ENCODE measurements around the gene OGFR. TPM values are rescaled to one million over a fixed set of nuclear protein-coding genes. Genes with fewer than 3 reads are reported as not detected.

Gene OGFR
- total RNA-seq, 1 experiment from 2014 or later: 78.9 TPM

DNA sequence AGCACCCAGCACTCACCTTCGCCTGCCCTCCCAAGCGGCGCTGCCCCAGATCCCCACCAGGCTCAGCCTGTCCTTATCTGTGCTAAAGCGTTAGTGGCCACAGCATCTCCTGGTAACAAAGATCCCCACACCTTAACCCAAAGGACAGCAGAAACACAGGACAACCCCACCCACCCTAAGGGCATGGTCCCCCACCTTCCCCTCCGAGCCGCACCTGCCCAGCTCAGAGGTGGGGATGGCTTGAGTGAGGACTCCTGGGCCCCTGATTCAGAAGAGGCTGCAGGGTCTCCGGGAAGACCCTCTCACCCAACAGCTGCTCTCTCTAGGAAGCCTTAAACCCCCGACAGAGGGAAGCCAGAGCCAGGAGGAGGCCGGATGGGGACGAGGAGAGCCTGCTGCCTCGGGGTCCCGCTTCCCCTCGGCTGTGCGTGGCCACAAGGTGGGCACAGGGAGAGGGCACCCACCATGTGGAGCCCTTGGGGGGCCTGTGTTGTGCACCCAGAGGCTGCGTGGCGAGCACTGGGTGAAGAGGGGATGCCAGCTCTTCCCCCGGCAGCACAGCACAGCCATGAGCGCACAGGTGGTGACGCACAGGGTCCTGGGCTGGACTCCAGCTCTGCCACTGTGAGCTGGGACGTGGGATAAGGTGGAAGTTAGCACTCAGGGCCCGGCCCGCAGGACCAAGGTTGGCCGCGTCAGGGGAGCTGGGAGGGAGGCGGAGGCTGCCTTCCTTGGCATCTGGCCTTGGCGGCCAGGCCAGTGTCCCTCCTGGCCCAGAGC lies 40.3 kb upstream of the OGFR start:
- H3K9me2 ChIP-seq (replicated peaks; ENCODE audit: low read length): no peaks in the 10 kb centered on the region
- no peaks in the 10 kb centered on the region for H3K79me2 ChIP-seq (ENCODE audit: low read length)
- POLR2A ChIA-PET (ENCODE audit: unreplicated experiment): no interaction called here
- no peak overlapping the region for H3K4me2 ChIP-seq (ENCODE audit: low read length)
- no peaks in the 10 kb centered on the region for H3F3A ChIP-seq (ENCODE audit: low read length, unreplicated experiment)
- H3K9ac ChIP-seq (ENCODE audit: low read length): no peak overlapping the region
- no peaks in the 10 kb centered on the region for H3K9me3 ChIP-seq (ENCODE audit: low read length)
- no peak overlapping the region for H3K27ac ChIP-seq (ENCODE audit: low read length)
- TF ChIP-seq EZH2phosphoT487 (IDR thresholded peaks at IDR 0.05; ENCODE audit: borderline replicate concordance, low read length) (no peak), EZH2 (IDR thresholded peaks at IDR 0.05; ENCODE audit: low read length, unreplicated experiment) (no peak)
- TF ChIP-seq, protein P1, sequence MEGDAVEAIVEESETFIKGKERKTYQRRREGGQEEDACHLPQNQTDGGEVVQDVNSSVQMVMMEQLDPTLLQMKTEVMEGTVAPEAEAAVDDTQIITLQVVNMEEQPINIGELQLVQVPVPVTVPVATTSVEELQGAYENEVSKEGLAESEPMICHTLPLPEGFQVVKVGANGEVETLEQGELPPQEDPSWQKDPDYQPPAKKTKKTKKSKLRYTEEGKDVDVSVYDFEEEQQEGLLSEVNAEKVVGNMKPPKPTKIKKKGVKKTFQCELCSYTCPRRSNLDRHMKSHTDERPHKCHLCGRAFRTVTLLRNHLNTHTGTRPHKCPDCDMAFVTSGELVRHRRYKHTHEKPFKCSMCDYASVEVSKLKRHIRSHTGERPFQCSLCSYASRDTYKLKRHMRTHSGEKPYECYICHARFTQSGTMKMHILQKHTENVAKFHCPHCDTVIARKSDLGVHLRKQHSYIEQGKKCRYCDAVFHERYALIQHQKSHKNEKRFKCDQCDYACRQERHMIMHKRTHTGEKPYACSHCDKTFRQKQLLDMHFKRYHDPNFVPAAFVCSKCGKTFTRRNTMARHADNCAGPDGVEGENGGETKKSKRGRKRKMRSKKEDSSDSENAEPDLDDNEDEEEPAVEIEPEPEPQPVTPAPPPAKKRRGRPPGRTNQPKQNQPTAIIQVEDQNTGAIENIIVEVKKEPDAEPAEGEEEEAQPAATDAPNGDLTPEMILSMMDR (conservative IDR thresholded peaks at IDR 0.05; ENCODE audit: low read depth, low read length): no peak
- DNase-seq (no peak), ATAC-seq (peak; percentile 57)
- H3K36me3 ChIP-seq (ENCODE audit: low read depth, low read length): no peaks in the 10 kb centered on the region
- peaks cover 7% of the 10 kb centered on the region for H3K4me1 ChIP-seq (ENCODE audit: insufficient read depth, low read length)
- H3K27me3 ChIP-seq (ENCODE audit: low read length): 0 out of 2 replicates have a peak, but pooled peaks cover 4% of the 10 kb centered on the region
- intact Hi-C loops (cut with micrococcal nuclease): no loop called here
- no peak overlapping the region for H2AFZ ChIP-seq (ENCODE audit: low read length)
- H4K20me1 ChIP-seq (ENCODE audit: low read length): no peaks in the 10 kb centered on the region
- CTCF ChIA-PET: interaction anchor here (0.6 kb wide), 1 partner anchor 15 kb away, joined by 13 read pairs; no protein-coding TSS in a partner anchor
- H3K4me3 ChIP-seq (ENCODE audit: low read length): no peak overlapping the region
- no TSS peak for BruUV-seq (replicated peaks)

DNA sequence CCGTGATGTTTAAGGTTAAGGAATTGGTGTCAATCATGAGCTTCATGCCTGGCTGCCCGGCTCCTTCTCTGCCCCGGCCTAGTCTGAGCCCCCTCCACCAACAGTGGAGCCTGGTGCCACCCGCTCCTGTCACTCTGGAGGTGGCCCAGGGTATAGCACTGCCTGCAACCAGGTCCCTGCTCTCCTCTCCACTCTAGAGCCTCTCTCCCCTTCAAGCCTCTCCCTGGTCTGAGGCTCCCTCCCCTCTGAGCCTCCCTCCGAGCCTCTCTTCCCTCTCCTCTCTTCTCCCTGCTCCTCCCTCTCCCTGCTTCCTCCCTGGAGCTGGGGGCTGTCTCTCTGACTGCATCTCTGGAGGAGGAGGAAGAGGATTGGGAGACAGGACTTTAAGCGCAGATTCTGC lies 39.6 kb upstream of the OGFR start:
- H3K4me2 ChIP-seq (ENCODE audit: low read length): no peak overlapping the region
- ChIA-PET POLR2A (ENCODE audit: unreplicated experiment) (no interaction called here), CTCF (interaction anchor here (0.6 kb wide), 1 partner anchor 29 kb away, joined by 3 read pairs; no protein-coding TSS in a partner anchor)
- 0 out of 2 replicates have a peak, but pooled peaks cover 4% of the 10 kb centered on the region for H3K27me3 ChIP-seq (ENCODE audit: low read length)
- intact Hi-C loops (cut with micrococcal nuclease): no loop called here
- no peaks in the 10 kb centered on the region for H3K9me2 ChIP-seq (replicated peaks; ENCODE audit: low read length)
- no peaks in the 10 kb centered on the region for H3F3A ChIP-seq (ENCODE audit: low read length, unreplicated experiment)
- no peaks in the 10 kb centered on the region for H3K36me3 ChIP-seq (ENCODE audit: low read depth, low read length)
- H2AFZ ChIP-seq (ENCODE audit: low read length): no peak overlapping the region
- peaks cover 7% of the 10 kb centered on the region for H3K4me1 ChIP-seq (ENCODE audit: insufficient read depth, low read length)
- ATAC-seq (peak; percentile 56), DNase-seq (no peak)
- H3K9me3 ChIP-seq (ENCODE audit: low read length): no peaks in the 10 kb centered on the region
- H3K27ac ChIP-seq (ENCODE audit: low read length): no peak overlapping the region
- no TSS peak for BruUV-seq (replicated peaks)
- H3K4me3 ChIP-seq (ENCODE audit: low read length): no peak overlapping the region
- no peaks in the 10 kb centered on the region for H3K79me2 ChIP-seq (ENCODE audit: low read length)
- H3K9ac ChIP-seq (ENCODE audit: low read length): no peak overlapping the region
- TF ChIP-seq, protein P1 (conservative IDR thresholded peaks at IDR 0.05; ENCODE audit: low read depth, low read length): no peak
- TF ChIP-seq EZH2 (IDR thresholded peaks at IDR 0.05; ENCODE audit: low read length, unreplicated experiment) (no peak), EZH2phosphoT487 (IDR thresholded peaks at IDR 0.05; ENCODE audit: borderline replicate concordance, low read length) (no peak)
- no peaks in the 10 kb centered on the region for H4K20me1 ChIP-seq (ENCODE audit: low read length)

Measured in PC-3 (cell line).